MG63 (cell line): ENCODE data around the gene FARP1. TPM values are rescaled to one million over a fixed set of nuclear protein-coding genes. Genes with fewer than 3 reads are reported as not detected.

Source experiments
- DNase-seq: peaks from one replicate; pipeline ENCODE4 v3.0.0-alpha.2; 2020
- H3K27me3 ChIP-seq: fragments of 250-450 bp; sonication (Bioruptor Pico); 2 replicates; pipeline ENCODE4 v1.5.1; 2020; ENCODE audit warnings: mild to moderate bottlenecking, moderate library complexity
- H3K36me3 ChIP-seq: fragments of 250-450 bp; sonication (Bioruptor Pico); 2 replicates; pipeline ENCODE4 v1.5.1; 2020; ENCODE audit warnings: mild to moderate bottlenecking, moderate library complexity
- H3K4me3 ChIP-seq: fragments of 250-450 bp; sonication (Bioruptor Pico); 2 replicates; pipeline ENCODE4 v1.5.1; 2020; ENCODE audit warnings: mild to moderate bottlenecking, moderate library complexity
- H3K9me3 ChIP-seq: fragments of 250-450 bp; sonication (Bioruptor Pico); 2 replicates; pipeline ENCODE4 v1.5.1; 2020; ENCODE audit warnings: mild to moderate bottlenecking, moderate library complexity
- total RNA-seq: library from RNA; depleted of rRNA; stranded (reverse); fragments of >200 nt; shearing (Covaris generic); gene quantifications from 2 replicates; pipeline ENCODE4 v1.2.3, GENCODE V29; 2014; ENCODE audit warnings: low replicate concordance

Gene FARP1
- total RNA-seq, 1 experiment from 2014 or later: 16.0 TPM

GRCh38 chr13:98450539-98451111, 307.7 kb downstream of the FARP1 start:
- peaks cover 49% of the 10 kb centered on the region for H3K36me3 ChIP-seq
- DNase-seq: no peak
- no peak overlapping the region for H3K4me3 ChIP-seq
- no peaks in the 10 kb centered on the region for H3K27me3 ChIP-seq
- H3K9me3 ChIP-seq: no peaks in the 10 kb centered on the region

GRCh38 chr13:98451676-98452470, 309.0 kb downstream of the FARP1 start:
- DNase-seq: no peak
- H3K4me3 ChIP-seq: no peak overlapping the region
- H3K9me3 ChIP-seq: no peaks in the 10 kb centered on the region
- H3K27me3 ChIP-seq: no peaks in the 10 kb centered on the region
- H3K36me3 ChIP-seq: peaks cover 55% of the 10 kb centered on the region

- H3K4me3 ChIP-seq: no peak overlapping the region
- H3K36me3 ChIP-seq: peaks cover 59% of the 10 kb centered on the region
Measured at GRCh38 chr13:98452851-98453843, 310.3 kb downstream of the FARP1 start.

GRCh38 chr13:98454389-98454881, 311.5 kb downstream of the FARP1 start:
- peaks cover 54% of the 10 kb centered on the region for H3K36me3 ChIP-seq
- no peak overlapping the region for H3K4me3 ChIP-seq
- DNase-seq: peak; percentile 76
- no peaks in the 10 kb centered on the region for H3K27me3 ChIP-seq
- H3K9me3 ChIP-seq: no peaks in the 10 kb centered on the region

More at GRCh38 chr13:98452851-98453843, 310.3 kb downstream of the FARP1 start:
- no peak for DNase-seq
- H3K9me3 ChIP-seq: no peaks in the 10 kb centered on the region
- H3K27me3 ChIP-seq: no peaks in the 10 kb centered on the region

GRCh38 chr13:98456413-98456845, 313.5 kb downstream of the FARP1 start:
- no peaks in the 10 kb centered on the region for H3K27me3 ChIP-seq
- no peak overlapping the region for H3K4me3 ChIP-seq
- peaks cover 51% of the 10 kb centered on the region for H3K36me3 ChIP-seq
- no peaks in the 10 kb centered on the region for H3K9me3 ChIP-seq
- no peak for DNase-seq

GRCh38 chr13:98457053-98457452, 314.2 kb downstream of the FARP1 start:
- Histone ChIP-seq H3K27me3 (no peaks in the 10 kb centered on the region), H3K4me3 (no peak overlapping the region), H3K36me3 (peaks cover 45% of the 10 kb centered on the region), H3K9me3 (no peaks in the 10 kb centered on the region)
- no peak for DNase-seq

- Histone ChIP-seq H3K36me3 (peaks cover 33% of the 10 kb centered on the region), H3K27me3 (no peaks in the 10 kb centered on the region)
- DNase-seq: no peak
Measured at GRCh38 chr13:98458431-98458830, 315.5 kb downstream of the FARP1 start.

GRCh38 chr13:98459171-98459681, 316.3 kb downstream of the FARP1 start:
- DNase-seq: no peak
- no peaks in the 10 kb centered on the region for H3K27me3 ChIP-seq
- peaks cover 39% of the 10 kb centered on the region for H3K36me3 ChIP-seq
- H3K4me3 ChIP-seq: no peak overlapping the region
- H3K9me3 ChIP-seq: no peaks in the 10 kb centered on the region

More at GRCh38 chr13:98458431-98458830, 315.5 kb downstream of the FARP1 start:
- Histone ChIP-seq H3K4me3 (no peak overlapping the region), H3K9me3 (no peaks in the 10 kb centered on the region)

GRCh38 chr13:98459721-98460370, 317.0 kb downstream of the FARP1 start:
- Histone ChIP-seq H3K27me3 (no peaks in the 10 kb centered on the region), H3K9me3 (no peaks in the 10 kb centered on the region), H3K36me3 (peaks cover 42% of the 10 kb centered on the region), H3K4me3 (no peak overlapping the region)
- DNase-seq: no peak

GRCh38 chr13:98460516-98460915, 317.6 kb downstream of the FARP1 start:
- peaks cover 44% of the 10 kb centered on the region for H3K36me3 ChIP-seq
- H3K4me3 ChIP-seq: no peak overlapping the region
- no peak for DNase-seq
- H3K9me3 ChIP-seq: no peaks in the 10 kb centered on the region
- H3K27me3 ChIP-seq: no peaks in the 10 kb centered on the region

GRCh38 chr13:98461486-98462240, 318.8 kb downstream of the FARP1 start:
- no peaks in the 10 kb centered on the region for H3K27me3 ChIP-seq
- peaks cover 43% of the 10 kb centered on the region for H3K36me3 ChIP-seq
- H3K4me3 ChIP-seq: no peak overlapping the region
- no peaks in the 10 kb centered on the region for H3K9me3 ChIP-seq
- DNase-seq: no peak

- DNase-seq: no peak
- Histone ChIP-seq H3K9me3 (no peaks in the 10 kb centered on the region), H3K27me3 (no peaks in the 10 kb centered on the region), H3K36me3 (peaks cover 42% of the 10 kb centered on the region), H3K4me3 (no peak overlapping the region)
Measured at GRCh38 chr13:98462241-98462882, 319.5 kb downstream of the FARP1 start.

- Histone ChIP-seq H3K9me3 (no peaks in the 10 kb centered on the region), H3K36me3 (peaks cover 37% of the 10 kb centered on the region), H3K27me3 (no peaks in the 10 kb centered on the region), H3K4me3 (no peak overlapping the region)
- DNase-seq: no peak
Measured at GRCh38 chr13:98462946-98463345, 320.1 kb downstream of the FARP1 start.

- Histone ChIP-seq H3K9me3 (no peaks in the 10 kb centered on the region), H3K36me3 (peaks cover 42% of the 10 kb centered on the region), H3K27me3 (no peaks in the 10 kb centered on the region), H3K4me3 (no peak overlapping the region)
- peak; percentile 45 for DNase-seq
Measured at GRCh38 chr13:98466634-98467236, 323.8 kb downstream of the FARP1 start.
